Right renal cortex interstitium (tissue), 3 donors: ENCODE results near the gene KLHL21. TPM values are rescaled to one million over a fixed set of nuclear protein-coding genes. Genes with fewer than 3 reads are reported as not detected.

Experiments used
- DNase-seq, 3 donors: peaks; one replicate each; pipeline ENCODE4 v3.0.0-alpha.2; 2013; ENCODE audit warnings: low read depth in 3 of 3, low spot score in 2 of 3
- polyA plus RNA-seq, 3 donors: library from polyadenylated mRNA; unstranded; fragments of 120-200 nt; gene quantifications; one replicate each; pipeline ENCODE4 v1.2.1, GENCODE V29; 2013; ENCODE audit not compliant: insufficient read length in 3 of 3

The KLHL21 gene
- polyA plus RNA-seq, 3 donors: 12.3 to 14.5 (median 13.2) TPM

DNA sequence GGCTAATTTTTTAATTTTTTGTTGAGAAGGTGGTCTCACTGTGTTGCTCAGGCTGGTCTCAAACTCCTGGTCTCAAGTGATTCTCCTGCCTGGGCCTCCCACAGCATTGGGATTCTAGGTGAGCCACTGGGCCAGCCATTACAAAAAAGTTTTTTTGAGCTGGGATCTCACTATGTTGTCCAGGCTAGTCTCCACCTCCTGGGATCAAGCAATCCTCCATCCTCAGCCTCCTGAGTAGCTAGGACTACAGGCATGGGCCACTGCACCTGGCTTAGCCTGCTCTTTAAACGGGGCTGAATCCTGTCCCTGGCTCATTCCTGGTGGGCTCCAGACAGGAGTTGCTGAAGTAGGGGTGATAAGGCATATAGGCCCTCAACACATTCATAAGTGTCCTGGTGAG is 45.1 kb downstream of the KLHL21 start:
- DNase-seq: no peak

DNA sequence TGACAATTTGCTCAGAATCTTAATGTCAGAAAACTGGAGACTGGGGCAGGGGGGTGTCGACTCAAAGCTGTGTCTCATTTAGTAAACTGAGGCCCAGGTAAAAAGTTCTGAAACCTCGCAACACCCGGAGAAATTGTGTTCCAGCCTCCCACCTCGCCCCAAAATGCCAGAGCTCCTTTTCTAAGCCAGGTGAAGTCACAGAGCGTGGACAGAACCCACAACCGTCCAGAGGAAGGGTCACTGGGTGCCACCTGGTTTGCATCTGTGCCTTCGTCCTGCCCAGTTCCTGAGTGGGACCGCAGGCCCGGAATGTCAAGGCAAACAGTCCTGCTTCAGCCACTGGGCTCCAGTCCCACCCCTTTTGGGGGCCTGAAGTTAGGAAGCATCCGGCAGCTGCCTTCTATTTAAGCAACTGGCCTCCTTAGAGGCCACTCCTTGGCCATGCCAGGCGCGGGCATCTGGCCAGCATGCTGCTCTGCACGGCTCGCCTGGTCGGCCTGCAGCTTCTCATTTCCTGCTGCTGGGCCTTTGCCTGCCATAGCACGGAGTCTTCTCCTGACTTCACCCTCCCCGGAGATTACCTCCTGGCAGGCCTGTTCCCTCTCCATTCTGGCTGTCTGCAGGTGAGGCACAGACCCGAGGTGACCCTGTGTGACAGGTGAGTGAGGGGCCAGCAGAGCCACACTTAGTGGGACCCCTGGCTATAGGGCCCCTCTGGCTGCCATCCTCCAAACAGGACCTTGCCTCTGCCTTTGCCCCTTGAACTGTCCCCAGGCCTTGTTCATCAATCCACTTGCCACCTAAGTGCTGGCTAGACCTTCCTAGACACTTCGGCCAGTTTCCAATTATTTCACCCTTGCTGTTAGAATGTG is 47.5 kb downstream of the KLHL21 start, which contains the start of gene TAS1R1:
Gene TAS1R1, plus strand, starts transcription at position 401 of the 872 bp plus-strand sequence. Its CDS starts 67 bp downstream, at position 468.
- DNase-seq: no peak

DNA sequence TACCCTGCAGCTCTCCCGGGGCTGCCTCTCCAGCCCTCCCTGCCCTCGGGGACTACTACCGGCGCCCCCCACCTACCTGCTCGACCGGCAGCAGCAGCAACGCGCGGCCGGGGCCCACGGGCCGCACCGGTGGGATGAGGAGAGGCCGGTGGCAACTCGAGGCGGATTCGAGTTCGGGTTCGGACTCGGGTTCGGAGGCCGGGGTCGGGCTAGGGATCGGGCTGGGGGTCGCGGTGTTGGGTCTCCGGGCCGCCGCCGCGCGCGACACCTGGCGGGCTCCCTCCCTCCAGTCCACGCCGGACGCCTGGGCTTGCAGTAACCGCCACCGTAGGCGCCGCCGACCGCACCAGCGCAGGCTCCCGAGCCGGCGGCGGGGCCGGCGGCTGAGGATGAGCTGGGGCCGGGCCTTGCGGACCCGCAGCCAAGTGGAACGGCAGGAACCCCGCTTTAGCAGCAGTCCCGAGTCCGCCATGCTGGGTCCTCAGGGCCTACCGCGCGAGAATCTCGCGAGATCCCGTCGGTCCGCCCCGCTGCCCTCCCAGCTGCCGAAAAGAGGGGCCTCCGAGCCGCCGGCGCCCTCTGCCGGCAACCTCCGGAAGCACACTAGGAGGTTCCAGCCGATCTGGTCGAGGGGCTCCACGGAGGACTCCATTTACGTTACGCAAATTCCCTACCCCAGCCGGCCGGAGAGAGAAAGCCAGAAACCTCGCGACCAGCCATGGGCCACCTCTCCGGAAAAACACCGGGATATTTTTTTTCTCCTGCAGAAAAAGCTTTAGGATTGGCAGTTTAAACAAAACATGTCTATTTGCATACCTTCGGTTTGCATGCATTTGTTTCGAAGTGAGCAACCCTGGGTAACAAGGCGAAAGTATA is 48.4 kb downstream of the KLHL21 start, which contains the start of gene NOL9:
Gene NOL9, minus strand, starts transcription at position 483 of the 876 bp plus-strand sequence. Its CDS starts 11 bp downstream, at position 472.
- peak; percentile 86 to 90 (median 88) for DNase-seq

- DNase-seq: no peak
These were observed 55.4 kb downstream of the KLHL21 start for GRCh38 chr1:6547301-6547700.

DNA sequence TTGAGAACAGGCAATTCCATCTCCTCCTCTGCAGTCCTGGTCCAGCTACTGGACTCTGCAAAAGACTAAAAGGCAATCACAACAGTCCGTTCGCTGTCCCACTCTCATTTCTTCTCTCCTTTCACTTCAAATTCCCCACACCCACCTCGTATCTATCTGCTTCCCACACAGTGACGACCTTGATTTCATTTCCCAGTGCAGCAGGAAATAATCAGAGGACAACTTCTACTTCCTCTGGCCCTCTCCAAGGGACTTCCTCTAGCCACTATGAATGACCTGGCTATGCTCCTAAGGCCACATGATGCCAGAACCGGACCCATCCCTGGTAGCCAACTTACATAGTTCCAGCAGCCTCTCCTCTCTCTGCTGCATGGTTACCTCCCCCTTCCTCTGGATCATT is 56.3 kb downstream of the KLHL21 start:
- no peak for DNase-seq

- DNase-seq: no peak
These were observed 57.2 kb downstream of the KLHL21 start for GRCh38 chr1:6545276-6546112.

- DNase-seq: no peak
These were observed 57.8 kb downstream of the KLHL21 start for GRCh38 chr1:6544831-6545230.

Other genes with a start within 250 kb of the KLHL21 start
- gene ACOT7, start 209.1 kb downstream of the KLHL21 start, polyA plus RNA-seq: 10 to 100 TPM; 29.3 to 36.1 (median 30.4) TPM
- under 1 TPM; 0.14 to 0.42 (median 0.34) TPM for gene HES2, start 182.9 kb downstream of the KLHL21 start, polyA plus RNA-seq
- gene ESPN, start 178.1 kb downstream of the KLHL21 start, polyA plus RNA-seq: 10 to 100 TPM; 10.4 to 14.4 (median 12.2) TPM
- 1 to 10 TPM; 7.0 to 9.2 (median 8.6) TPM for gene TNFRSF25, start 136.7 kb downstream of the KLHL21 start, polyA plus RNA-seq
- 10 to 100 TPM in 2 of 3 donors, 1 to 10 TPM in 1; 9.1 to 11.1 (median 10.2) TPM for gene PLEKHG5, start 111.2 kb downstream of the KLHL21 start, polyA plus RNA-seq
- gene NOL9, start 48.4 kb downstream of the KLHL21 start, polyA plus RNA-seq: 10 to 100 TPM; 14.8 to 15.9 (median 15.1) TPM
- under 1 TPM in 2 of 3 donors, not detected in 1; 0.08 to 0.17 TPM for gene TAS1R1, start 47.6 kb downstream of the KLHL21 start, polyA plus RNA-seq
- 10 to 100 TPM; 24.0 to 28.5 (median 26.6) TPM for gene ZBTB48, start 22.9 kb downstream of the KLHL21 start, polyA plus RNA-seq
- gene PHF13, start 10.9 kb upstream of the KLHL21 start, polyA plus RNA-seq: 10 to 100 TPM; 23.5 to 25.0 (median 23.6) TPM
- gene THAP3, start 22.0 kb upstream of the KLHL21 start, polyA plus RNA-seq: 10 to 100 TPM; 16.7 to 18.4 (median 16.8) TPM
- 10 to 100 TPM; 59.9 to 68.9 (median 61.2) TPM for gene DNAJC11, start 98.9 kb upstream of the KLHL21 start, polyA plus RNA-seq
- gene CAMTA1, start 182.6 kb upstream of the KLHL21 start, polyA plus RNA-seq: 10 to 100 TPM; 82.3 to 84.7 (median 83.6) TPM